Kidney epithelial cell (primary cell): ENCODE measurements around the gene SMOC1. TPM values are rescaled to one million over a fixed set of nuclear protein-coding genes. Genes with fewer than 3 reads are reported as not detected.

Source experiments
- DNase-seq: peaks from one replicate; pipeline ENCODE4 v3.0.0-alpha.2; 2010; ENCODE audit warnings: low read depth
- H3K27me3 ChIP-seq: 2 replicates; pipeline ENCODE4 v1.6.0; 2011; ENCODE audit warnings: low read length; ENCODE audit not compliant: control insufficient read depth, insufficient read depth
- H3K36me3 ChIP-seq: 2 replicates; pipeline ENCODE4 v1.5.1; 2011; ENCODE audit warnings: low read length; ENCODE audit not compliant: control insufficient read depth, insufficient read depth
- H3K4me3 ChIP-seq: 2 replicates; pipeline ENCODE4 v1.5.1; 2011; ENCODE audit warnings: low read depth, mild to moderate bottlenecking, control low read depth, low read length
- CTCF ChIP-seq: IDR thresholded peaks from 2 replicates; pipeline ENCODE4 v1.5.1; 2011; ENCODE audit warnings: mild to moderate bottlenecking, moderate library complexity, low read length, control low read depth, inconsistent platforms; ENCODE audit not compliant: insufficient read depth, poor library complexity, severe bottlenecking
- total RNA-seq: library from RNA; depleted of rRNA; stranded (reverse); fragments of >200 nt; gene quantifications from 2 replicates; pipeline ENCODE4 v1.2.3, GENCODE V29; 2015

Gene SMOC1
- total RNA-seq, 1 donor from 2014 or later: 2.7 TPM

DNA sequence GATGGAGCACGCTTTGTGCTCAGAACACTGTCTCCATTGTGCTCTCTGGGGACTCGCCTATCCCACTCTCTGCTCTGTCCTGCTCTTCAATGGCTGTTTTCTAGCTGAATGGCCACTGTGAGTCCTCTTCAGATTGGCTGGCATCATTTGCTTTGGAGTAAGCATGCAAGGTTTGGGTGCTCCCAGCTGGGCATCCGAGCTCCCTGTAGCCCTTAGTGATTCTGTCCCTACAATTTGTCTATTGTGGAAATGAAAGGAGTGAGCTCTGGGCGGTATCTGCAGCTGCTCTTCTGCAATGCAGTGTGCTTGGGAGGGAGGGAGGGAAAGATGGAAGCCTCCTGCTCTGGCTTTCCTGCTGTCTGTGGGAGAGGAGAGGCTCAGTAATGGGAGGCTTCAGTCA lies 84.8 kb downstream of the SMOC1 start:
- no peaks in the 10 kb centered on the region for H3K36me3 ChIP-seq
- H3K27me3 ChIP-seq: no peaks in the 10 kb centered on the region
- no peak for DNase-seq
- TF ChIP-seq CTCF: no peak
- no peak overlapping the region for H3K4me3 ChIP-seq

DNA sequence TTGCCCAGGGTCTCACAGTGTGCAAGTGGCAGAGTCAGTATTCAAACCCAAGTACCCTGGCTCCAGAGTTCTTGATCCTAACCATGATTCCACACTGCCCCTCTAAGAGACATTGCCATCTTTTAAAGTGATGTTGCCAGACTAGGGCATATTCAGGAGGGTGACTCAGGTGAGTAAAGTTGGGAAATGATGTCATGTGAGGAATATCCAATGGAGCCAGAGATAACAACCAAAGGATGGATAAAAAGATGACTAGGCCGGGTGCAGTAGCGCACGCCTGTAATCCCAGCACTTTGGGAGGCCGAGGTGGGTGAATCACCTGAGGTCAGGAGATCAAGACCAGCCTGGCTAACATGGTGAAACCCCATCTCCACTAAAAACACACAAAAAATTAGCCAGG lies 85.6 kb downstream of the SMOC1 start:
- Histone ChIP-seq H3K27me3 (no peaks in the 10 kb centered on the region), H3K36me3 (no peaks in the 10 kb centered on the region), H3K4me3 (no peak overlapping the region)
- no peak for DNase-seq
- TF ChIP-seq CTCF: no peak

GRCh38 chr14:69968132-69968531 lies 88.9 kb downstream of the SMOC1 start:
- Histone ChIP-seq H3K27me3 (no peaks in the 10 kb centered on the region), H3K4me3 (no peak overlapping the region), H3K36me3 (no peaks in the 10 kb centered on the region)
- no peak for TF ChIP-seq CTCF
- DNase-seq: no peak

DNA sequence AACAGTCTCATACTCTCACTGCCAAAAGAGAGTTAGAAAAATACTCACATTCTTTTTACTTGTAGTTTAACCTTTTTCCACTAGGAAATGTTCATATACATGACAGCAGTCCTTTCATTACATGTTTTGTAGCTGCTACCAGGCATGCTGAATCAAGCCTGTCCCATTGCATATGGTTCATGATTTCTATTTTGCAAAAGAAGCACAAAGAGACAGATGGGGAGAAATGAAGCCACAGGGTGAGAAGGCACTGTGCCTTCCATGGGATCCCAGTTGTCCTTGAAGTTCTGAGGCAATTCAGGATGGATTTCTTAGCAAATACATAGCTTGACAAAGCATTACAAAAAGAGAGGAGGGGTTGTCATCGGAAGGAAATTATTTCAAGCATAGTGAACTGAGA lies 89.5 kb downstream of the SMOC1 start:
- DNase-seq: no peak
- Histone ChIP-seq H3K27me3 (no peaks in the 10 kb centered on the region), H3K4me3 (no peak overlapping the region), H3K36me3 (no peaks in the 10 kb centered on the region)
- no peak for TF ChIP-seq CTCF

- Histone ChIP-seq H3K4me3 (no peak overlapping the region), H3K36me3 (no peaks in the 10 kb centered on the region), H3K27me3 (no peaks in the 10 kb centered on the region)
- no peak for TF ChIP-seq CTCF
- no peak for DNase-seq
Observed at GRCh38 chr14:69972755-69973154, 93.5 kb downstream of the SMOC1 start.

- Histone ChIP-seq H3K4me3 (no peak overlapping the region), H3K36me3 (no peaks in the 10 kb centered on the region), H3K27me3 (no peaks in the 10 kb centered on the region)
- TF ChIP-seq CTCF: no peak
- no peak for DNase-seq
Observed at GRCh38 chr14:69973846-69974245, 94.6 kb downstream of the SMOC1 start.
